Urothelium cell line (cell line): ENCODE data around the gene PNMA6E.

Source experiments
- DNase-seq: peaks from one replicate; pipeline ENCODE4 v3.0.0; 2011; ENCODE audit warnings: low spot score, mixed read lengths
- FAIRE-seq: peaks from 2 replicates; lab custom pipeline; 2011; peaks lifted over from hg19 to GRCh38; lab: Jason Lieb, UNC

Gene PNMA6E

DNA sequence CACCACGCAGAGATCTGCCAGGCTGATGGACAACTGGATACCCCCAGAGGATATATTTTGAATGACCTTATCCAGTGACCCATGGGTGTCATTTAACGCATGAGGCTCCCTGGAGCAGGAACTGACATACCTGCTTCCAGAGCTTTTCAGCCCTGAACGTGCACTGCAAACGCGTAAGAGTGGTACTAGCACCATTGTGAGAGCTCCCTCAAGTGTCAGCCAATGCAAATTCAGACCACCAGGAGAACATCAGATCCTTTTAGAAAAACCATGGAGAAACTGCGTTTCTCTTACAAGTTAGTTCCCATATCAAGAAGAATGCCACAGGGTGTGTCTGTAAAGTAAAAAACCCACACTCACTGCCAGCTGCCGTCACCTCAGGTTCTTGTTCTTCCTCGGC, 37.4 kb upstream of the PNMA6E start:
- FAIRE-seq, result no peak
- DNase-seq, result peak; percentile 27

DNA sequence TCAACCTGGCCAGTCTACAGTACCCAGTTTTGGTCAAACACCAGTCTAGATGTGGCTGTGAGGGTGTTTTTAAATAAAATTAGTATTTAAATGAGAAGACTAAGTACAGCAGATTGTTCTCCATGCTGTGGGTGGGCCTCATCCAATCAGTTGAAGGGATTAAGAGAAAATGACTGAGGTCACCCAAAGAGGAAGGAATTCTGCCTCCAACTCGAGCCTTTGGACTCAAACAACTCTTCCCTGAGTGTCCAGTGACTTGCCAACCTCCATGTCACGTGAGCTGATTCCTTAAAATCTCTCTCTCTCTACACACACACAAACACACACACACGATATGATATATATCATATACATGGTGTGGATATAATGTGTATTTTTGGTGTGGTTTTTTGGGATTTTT, 34.7 kb upstream of the PNMA6E start:
- FAIRE-seq, result no peak
- DNase-seq, result no peak

DNA sequence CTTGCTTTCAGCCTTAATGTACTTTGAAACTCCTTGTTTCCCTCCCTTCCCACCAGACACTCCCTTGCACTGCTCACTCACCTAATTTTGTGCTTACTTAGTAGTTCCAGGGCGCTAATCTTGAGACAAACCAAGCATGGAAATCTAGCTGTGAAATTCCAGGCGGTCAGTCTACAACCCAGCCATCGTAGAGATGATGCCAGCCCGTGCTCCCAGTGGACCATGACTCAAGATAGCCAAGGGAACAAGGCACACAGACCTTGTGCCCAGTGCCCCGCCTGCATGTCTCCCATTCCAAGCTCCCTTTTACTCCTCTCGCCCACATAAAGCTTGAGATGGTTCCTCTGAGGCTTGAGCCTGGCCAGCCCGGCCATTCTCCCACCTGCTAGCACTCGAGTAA, 33.7 kb upstream of the PNMA6E start:
- FAIRE-seq (no peak), DNase-seq (no peak)

DNA sequence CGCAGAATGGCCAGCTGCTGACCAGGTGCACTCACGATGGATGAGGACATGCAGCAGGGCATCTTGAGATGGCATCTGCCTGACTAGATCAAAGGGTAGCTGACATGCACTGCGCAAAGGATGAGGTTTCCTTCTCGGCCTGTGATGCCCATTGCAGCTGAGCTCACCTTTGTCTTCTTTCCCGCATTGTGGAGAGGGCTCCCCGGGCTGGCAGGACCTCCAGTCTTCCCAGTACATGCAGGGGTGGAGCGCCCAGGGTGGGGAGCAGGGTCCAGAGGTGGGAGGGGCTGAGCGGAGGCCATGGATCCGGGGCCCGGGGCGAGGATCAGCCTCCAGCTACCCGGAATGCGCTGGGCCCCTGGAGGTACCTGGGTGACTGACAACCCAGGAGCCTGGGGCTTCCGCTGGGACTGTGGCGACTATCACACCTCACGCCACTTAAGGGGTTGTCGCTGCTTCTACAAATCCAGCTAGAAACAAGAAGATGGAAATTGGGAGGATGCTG, 32.7 kb upstream of the PNMA6E start:
- DNase-seq, result no peak
- FAIRE-seq, result no peak

DNA sequence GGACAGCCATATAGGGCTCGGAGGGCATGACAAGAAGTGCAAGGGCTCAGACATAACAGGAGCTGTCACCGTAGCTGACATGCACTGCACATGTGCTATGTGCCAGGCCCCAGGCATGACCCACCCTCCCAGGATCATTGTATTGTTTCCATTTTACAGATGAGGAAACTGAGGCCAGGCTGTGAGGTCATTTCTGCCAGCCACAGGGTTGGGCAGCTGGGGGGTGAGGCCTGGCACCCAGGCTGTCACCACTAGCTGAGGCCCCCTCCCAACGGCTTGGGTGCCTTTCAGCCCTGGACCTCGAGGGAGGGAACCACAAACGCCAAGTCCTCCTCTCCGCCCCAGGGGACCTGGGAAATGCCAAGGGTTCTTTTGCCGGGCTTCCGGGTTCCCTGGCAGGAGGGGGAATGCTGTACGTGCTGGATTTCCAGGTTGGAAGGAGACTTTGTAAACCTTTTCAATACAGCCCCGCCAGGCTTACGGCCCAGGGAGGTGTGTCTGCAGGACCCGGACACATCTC, 32.1 kb upstream of the PNMA6E start:
- FAIRE-seq (no peak), DNase-seq (no peak)

DNA sequence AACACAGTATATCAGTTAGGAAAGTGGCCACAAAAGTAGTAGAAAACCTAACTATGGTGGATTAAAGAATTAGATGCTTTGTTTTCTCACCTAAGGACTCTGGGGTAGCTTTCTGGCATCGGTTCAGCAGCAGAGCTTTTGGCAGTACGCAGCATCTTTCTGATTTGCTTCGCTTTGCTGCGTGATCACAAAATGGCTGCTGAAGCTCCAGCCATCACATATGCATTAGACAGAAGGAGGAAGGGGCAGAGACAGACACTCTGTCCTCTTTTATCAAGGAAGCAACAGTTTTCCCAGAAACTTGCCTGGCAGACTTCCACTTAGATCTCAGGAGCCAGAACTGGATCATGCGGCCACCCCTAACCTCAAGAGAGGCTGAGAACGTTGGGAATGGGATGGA, 29.6 kb upstream of the PNMA6E start:
- DNase-seq, result no peak
- no peak for FAIRE-seq

DNA sequence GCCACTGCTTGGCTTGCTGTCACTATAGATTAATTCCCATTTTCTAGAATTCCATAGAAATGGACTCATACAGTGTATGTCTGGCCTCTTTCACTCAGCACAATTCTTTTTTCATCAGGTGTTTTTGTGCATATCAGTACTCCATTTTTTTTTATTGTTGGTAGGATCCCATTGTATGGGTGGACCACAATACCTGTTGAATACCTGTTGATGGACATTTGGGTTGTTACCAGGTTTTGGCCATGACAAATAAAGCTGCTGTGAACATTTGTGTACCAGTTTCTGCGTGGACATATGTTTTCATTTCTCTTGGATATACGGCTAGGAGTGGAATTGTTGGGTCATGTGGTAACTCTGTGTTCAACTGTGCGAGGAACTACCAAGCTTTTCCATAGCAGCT, 25.1 kb upstream of the PNMA6E start:
- FAIRE-seq (no peak), DNase-seq (no peak)

DNA sequence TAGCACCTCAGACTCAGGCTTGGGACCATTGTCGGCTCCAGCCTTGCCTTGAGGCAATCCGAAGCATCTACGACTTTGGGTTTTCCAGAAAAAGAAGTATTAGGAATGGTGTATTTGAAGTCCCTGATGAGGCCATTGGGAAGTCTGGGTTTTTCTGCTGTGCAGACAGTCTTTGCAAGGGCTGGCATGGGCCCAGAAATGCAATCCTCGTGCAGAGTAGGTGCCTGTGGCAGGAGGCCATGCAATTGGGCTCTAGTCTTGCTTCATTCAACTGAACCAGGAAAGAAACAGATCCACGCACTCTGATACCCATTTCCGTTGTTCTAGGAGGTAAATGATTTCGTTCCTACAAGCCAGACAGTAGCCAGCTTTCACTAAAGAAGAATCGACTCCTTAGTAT, 22.5 kb upstream of the PNMA6E start:
- no peak for FAIRE-seq
- DNase-seq, result no peak

DNA sequence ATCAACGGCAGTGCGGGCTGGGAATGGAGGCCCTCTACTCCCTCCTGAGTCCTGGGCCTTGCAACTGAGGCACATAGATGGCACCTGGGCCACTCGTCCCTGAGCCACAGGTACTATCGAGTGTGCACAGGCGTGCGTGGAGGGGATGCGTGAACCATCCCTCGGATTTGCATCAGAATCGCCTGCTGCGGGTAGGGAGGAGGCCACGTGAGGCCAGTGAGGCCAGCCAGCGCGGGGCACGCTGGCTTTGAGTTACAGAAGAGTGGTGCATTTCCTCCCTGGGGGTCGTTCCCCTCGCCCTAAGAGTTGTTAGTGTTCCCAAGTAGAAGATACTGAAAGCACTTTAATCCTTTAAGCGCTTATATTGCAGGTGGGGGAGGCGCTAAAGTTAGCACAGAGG, 20.7 kb upstream of the PNMA6E start:
- no peak for FAIRE-seq
- no peak for DNase-seq

DNA sequence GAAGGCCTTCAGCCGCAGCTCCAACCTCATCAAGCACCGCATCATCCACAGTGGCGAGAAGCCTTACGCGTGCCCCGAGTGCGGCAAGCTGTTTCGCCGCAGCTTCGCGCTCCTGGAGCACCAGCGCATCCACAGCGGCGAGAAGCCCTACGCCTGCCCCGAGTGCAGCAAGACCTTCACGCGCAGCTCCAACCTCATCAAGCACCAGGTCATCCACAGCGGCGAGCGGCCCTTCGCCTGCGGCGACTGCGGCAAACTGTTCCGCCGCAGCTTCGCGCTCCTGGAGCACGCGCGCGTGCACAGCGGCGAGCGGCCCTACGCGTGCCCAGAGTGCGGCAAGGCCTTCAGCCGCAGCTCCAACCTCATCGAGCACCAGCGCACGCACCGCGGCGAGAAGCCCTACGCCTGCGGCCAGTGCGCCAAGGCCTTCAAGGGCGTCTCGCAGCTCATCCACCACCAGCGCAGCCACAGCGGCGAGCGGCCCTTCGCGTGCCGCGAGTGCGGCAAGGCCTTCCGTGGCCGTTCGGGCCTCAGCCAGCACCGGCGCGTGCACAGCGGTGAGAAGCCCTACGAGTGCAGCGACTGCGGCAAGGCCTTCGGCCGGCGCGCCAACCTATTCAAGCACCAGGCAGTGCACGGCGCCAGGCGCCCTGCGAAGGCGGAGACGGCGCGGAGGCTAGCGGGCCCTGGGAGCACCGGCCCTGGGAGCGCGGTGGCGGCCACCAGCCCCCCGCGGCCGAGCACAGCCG, 19.9 kb upstream of the PNMA6E start:
- FAIRE-seq (no peak), DNase-seq (no peak)

DNA sequence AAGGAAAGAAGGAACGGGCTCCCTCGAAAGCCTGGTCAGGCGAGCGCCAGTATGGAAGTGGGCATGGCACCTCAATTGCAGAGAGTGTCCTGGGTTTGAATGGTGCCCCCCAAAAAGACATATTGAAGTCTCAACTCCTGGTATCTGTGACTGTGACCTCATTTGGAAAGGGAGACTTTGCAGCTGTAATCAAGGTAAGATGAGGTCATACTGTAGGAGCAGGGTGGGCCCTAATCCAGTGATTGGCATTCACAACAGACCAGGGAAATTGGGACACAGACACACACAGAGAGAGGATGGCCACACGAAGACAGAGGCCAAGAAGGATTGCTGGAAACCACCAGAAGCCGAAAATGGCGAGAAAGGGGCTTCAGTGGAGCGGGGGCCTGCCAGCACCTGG, 16.5 kb upstream of the PNMA6E start:
- FAIRE-seq (no peak), DNase-seq (no peak)

DNA sequence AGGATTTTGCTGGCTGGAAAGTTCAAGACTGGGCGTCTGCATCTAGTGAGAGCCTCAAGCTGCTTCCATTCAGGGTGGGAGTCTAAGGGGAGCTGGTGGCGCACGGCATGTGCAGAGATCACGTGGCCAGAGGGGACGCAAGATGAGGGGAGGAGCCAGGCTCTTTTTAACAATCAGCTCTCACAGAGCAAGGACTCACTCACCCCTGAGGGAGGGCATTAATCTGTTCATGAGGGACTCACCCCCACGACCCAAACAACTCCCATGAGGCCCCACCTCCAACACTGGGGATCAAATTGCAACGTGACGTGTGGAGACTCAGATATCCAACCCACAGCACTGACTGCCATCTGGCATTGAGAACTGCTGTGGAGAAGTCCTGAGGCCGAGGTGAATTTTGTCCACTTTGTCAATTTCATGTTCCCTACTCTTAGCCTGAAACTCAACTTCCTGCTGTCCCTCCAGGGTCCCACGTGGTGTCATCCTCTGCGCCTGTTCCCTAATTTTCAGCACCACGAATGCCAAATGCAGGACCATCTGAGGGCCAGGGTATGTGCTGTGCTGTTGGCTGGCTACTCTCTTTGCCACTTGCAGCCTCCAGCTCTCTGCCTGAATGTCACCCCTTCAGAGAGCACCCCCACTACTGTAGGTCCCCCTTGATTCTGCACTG, 15.8 kb upstream of the PNMA6E start:
- FAIRE-seq, result no peak
- no peak for DNase-seq

DNA sequence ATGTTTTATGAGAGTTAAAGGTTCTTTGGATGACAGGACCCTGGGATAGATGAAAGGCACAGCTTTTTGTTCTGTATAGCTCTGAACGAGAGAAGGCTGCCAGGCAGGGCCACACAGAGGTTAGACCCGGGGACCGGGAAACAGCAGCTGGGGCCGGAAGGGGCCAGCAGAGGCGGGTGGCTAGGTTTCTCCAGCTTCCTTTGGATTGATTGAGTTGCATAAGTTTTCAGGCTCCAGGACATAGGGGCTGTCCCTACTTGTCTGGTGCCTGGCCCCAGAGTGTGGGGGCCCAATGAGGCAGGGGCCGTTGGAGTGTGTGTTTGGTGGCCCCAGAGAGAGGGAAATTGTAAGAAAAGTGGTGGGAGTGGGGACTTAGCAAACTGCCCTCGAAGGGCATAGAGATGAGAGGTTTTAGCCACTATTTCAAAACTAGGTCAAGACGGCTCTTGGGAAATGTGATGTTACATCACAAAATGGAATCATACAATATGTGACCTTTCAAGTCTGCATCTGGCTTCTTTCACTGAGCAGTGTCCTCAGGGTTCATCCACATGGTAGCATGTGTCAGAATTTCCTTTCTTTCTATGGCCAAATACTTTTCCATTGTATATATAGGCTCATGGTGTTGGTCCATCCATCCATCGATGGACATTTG, 13.8 kb upstream of the PNMA6E start:
- FAIRE-seq, result no peak

DNA sequence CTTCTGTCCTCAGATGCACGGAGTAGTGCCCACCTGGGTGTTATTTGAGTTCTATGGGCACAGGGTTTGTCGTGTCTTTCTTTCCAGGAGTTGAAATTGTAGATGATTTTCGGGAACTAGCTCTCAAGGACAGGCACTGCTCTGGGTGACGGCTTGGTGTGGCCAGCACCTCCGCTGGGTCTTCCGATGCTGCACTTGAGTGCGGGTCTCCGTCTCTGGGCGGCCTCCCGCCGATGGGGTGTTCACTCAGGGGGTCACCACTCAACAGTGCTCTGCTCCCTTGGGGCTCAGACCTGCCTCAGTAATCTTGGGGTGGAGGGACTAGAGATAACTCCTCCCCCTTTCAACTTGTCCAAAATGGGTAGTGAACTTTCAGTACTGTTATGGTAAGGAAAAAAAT, 12.6 kb upstream of the PNMA6E start:
- FAIRE-seq (no peak), DNase-seq (no peak)

More for the DNA sequence above, 13.8 kb upstream of the PNMA6E start:
- no peak for DNase-seq

DNA sequence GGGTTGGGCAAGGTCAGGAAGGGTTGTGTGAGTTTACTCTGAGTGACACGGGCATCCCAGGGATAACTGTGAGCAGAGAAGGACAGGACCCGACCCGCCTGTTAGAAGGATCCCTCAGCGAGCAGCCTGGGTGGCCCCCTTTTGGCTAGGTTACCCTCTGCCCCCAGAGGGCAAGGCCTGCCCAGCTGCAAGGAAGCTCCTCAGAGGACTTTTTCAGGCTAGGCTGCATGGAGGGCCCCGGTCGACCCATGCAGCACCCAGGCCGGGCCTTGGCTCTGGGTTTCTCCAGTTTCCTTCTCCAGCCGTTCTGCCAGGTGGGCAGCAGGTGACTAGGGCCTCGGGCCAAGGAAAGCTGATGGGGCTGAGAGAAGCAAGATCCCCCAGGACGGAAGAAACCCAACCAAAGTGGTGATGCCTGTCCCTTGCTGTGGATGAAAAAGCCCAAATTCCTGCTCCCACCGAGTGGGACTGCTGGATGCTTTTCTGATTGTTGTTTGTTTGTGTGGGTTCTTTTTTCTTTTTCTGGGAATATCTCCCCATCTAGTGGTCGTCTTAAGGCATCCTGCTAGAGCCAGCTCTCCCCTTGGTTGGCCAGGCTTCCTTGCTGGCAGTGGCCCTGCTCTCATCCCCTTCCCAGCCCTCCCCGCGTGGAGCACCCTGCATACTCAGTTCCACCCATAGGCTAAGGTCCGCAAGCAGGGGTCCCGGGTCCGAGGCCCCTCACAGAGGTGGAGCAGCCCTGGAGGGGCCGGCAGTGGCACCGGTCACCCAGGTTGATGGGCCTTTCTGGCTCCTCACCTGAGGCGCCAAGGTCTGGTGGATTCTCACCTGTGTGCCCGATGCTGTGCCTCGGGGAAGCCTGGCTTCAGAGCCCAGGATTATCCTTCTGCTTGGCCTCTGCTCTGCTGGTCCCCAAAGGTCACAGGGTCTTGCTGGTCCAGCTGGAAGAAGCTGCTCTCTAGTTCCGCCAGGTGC, 11.9 kb upstream of the PNMA6E start:
- no peak for DNase-seq

DNA sequence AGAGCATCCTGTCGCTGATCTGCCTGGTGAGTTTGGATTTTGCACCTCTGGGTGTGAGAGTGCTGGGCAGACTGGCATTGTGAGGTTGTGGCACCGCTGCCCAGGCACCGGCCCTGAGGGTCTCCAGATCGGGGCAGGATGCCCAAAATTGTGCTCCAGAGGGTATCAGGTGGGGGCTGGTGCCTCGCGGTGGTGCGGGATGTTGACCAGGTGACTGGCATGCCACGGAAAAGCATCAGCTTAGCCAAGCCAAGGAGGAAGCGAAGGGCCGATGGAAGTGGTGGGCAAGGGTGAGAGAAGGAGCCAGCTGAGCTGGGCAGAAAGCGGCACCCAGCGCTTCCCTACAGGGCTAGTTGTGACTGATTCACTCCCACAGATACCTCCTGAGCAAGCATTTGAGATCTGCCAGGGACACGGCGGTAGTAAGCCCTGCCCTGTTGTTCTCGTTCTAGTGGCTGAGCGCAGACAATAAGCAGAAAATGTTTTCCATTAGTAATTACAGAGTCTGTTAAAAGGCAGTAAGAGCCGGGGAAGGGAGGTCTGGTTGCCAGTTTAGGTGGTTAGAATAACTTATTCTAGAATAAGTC, 10.9 kb upstream of the PNMA6E start:
- FAIRE-seq, result no peak
- no peak for DNase-seq

More for the DNA sequence above, 11.9 kb upstream of the PNMA6E start:
- no peak for FAIRE-seq

DNA sequence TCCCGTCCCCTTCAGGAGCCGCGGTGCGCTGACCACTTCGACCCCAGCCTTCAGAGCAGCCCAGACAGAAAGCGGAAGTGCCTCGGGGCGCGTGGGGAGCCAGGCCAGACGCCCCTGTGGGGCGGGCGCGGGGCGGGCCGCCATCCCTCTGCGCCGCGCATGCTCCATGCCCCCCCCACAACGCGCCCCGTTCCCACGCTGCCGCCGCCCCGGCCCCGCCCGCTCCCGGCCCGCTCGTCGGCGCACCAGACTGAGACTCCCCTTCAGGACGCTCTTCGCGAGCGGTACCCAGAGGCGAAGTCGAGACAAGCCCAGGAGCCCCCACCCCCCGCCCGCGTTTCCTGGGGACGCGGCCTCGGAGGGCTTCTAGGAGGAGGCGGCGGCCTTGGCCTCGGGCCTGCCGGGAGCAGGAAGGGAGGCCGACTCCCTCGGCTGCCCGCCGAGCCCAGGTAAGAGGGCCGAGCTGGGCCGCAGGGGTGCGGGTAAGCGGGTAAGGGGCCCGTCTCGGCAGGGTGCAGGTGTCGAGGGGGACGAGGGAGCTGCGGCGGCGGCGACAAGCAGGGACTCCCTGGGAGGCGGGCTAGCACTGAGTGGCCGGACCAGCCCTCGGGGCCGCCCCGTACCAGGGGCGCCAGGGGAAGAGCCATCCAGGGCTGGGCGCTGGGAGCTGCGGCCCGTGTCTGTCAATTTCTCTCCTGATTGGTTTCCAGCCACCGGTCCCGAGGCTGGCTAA, 10.3 kb upstream of the PNMA6E start, which contains the start of gene ZFP92:
ZFP92 (plus strand) TSS at position 218 of the 733 bp plus-strand sequence. CDS start 6,851 bp downstream, outside the sequence.
- peak; percentile 52 for DNase-seq
- FAIRE-seq, result no peak

DNA sequence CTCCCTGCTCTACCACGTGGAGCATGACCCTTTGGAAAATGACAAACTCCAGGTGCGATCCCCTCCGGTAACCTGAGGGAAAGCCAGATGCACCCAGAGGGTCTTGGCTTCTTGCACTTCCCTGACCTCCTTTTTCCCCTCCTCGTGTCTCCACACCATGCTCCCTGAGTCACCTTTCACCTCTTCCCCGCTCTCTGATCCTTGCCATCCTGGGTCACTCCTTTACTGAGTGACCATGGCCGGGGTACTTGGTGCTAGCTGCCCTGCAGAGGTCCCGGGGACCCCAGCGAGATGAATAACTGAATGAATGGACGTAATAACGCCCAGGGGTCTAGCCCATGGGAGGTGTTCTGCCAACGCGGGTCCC, 9.7 kb upstream of the PNMA6E start:
- FAIRE-seq (no peak), DNase-seq (no peak)

DNA sequence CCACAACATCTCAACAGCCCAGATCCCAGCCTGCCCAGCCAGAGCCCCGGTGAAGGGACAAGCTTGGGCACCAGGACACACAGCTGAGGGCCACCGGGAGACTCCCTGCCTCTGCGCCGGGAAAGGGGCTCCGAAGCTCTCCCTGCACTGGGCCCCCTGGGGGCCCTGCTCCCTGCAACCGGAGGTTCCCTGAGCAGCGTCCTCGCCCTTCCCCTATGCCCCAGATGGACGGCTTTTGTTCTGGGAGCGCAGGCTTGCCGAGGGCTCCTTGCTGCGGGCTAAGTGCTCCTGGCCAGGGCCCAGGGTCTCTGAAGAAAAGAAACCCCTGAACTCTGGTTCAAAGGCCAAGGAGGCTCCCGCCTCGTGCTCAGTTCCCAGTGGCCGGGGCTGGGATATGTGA, 9.2 kb upstream of the PNMA6E start:
- FAIRE-seq, result no peak
- no peak for DNase-seq
